ENCODE measurements around the gene AASDH.

DNA sequence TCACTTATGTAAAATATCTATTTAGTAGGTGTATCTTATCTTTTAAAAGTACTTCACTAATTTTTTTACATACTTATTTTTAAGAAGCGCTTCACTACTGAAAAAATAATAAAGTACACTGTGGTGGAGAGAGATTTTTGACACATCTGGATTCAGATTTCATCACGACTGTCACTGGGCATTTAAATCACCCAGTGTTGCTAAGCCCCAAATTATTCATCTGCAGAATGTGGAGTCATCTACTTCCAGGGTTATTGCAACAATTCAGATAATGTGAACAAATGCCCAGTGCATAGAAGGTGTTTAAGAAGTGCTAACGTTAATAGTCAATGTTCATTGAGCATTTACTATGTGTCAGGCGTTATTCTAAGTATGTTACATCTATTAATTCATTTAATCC is 41.8 kb downstream of the AASDH start:
- TF ChIP-seq GATA2 (IDR thresholded peaks at IDR 0.05; ENCODE audit: low read depth, low read length) (no peak), GATA3 (IDR thresholded peaks at IDR 0.05; ENCODE audit: low read depth, low read length) (no peak)
